Islet of Langerhans (tissue), 1 donor: ENCODE data around the gene ADAM30.

Experiments used
- FAIRE-seq: peaks from one replicate; lab custom pipeline; 2011; peaks lifted over from hg19 to GRCh38; lab: Jason Lieb, UNC

The ADAM30 gene

DNA sequence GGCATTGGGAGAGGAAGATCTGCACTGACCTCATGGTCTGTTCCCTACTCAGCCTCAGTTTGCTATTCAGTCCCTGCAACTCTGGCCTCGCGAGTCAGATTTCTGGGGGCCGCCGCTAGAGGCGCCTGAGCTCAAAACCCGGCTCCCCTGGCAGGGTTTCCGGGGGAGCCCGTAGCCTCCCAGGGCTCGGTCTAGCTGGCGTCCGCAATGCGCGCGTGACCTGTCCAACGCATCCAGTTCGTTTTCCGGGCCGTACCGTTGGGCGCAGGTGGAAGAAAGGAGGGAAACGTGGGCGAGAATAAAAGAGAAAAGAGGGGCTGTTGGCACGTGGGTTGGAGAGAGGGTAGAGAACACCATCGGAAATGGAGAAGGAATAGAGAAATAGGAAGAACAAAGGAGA lies at the start of gene ADAM30:
ADAM30 (minus strand) TSS at position 213 of the 400 bp plus-strand sequence; CDS start at position 34, 179 bp downstream.
- FAIRE-seq, result no peak

DNA sequence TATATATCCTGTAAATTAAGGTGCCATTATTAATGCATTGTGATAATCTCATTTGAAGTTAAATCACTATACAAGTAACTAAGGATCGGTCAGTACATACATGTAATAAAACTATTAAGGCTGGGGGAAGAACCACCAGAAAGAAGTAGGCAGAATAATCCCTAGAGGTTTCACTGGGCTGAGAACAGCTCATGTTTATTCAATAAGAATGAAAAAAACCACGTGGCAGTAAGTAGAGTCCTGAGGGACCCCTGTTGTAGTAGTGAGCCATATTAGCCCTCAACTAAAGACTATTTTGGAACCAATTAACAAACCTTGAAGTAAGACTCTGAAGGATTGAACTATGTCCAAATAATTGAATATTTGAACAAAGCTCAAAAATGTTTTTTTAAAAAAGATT lies 46.9 kb upstream of the ADAM30 start:
- FAIRE-seq, result no peak

DNA sequence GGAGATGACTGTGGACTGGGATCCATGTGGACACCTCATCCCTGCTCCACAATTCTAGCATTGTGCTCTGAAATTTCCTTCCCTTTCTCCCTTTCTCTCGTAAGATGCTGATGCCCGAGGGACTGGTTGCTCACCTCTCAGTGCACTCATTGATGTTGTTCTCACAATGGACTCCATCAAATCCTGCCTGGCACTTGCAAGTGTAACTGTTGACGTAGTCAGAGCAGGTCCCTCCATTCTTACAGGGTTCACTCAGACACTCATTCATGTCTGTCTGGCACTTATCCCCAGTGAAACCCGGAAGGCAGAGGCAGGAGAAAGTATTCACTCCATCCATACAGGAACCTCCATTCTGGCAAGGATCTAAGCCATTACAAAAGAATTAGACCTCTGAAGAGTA lies 45.1 kb upstream of the ADAM30 start:
- FAIRE-seq, result no peak

DNA sequence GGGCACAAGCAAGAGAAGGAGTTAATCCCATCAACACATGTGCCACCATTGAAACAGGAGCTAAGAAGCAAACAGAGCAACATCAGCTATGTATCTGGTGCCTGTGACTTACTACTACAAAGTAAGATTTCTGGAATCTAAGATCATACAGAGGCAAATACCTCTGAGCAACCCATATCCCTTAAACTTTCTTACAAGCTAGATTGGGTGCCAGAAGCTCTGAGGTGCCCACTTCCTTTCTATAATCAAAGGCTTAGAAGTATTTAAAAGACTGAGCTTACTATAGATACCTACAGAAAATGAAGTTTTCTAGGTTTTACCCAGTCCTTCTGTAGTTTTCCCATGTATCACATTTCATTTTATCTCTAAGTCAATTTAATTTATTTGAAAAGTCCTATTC lies 44.4 kb upstream of the ADAM30 start:
- no peak for FAIRE-seq

DNA sequence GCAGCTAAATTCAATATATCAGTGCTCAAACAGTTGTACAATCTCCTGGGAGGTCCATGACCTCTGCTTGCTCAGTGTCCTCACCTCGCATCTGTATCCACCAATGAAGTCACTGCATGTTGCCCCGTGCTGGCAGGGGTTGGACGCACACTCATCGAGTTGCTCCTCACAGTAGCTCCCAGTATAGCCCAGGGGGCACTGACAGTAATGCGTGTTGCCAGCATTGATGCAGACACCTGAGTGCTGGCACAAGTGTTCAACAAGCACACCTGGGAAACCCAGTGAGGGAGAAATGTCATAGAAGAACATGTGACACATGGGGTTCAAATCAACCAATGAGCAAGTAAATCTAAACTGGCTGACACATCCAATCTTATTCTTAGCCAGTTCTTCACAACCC lies 40.9 kb upstream of the ADAM30 start:
- no peak for FAIRE-seq

DNA sequence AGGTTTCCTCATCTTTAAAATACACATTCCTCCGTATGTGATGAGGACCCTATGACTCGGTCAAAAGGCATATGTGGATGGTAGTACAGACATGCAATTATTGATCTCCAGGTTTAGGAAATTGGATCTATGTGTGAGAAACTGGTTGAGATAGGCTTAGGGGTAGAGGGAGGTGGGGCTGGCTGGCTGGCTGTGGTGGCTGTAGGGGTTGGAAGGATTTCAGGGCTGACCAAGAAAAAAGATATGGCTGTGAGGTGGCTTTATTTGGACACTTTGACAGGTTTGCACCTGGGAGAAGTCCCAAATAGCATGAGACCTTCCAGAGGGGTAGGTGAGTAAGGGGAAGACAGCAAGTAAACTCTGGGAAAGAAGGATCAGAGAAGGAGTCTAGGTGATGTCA lies 39.6 kb upstream of the ADAM30 start:
- FAIRE-seq, result no peak

DNA sequence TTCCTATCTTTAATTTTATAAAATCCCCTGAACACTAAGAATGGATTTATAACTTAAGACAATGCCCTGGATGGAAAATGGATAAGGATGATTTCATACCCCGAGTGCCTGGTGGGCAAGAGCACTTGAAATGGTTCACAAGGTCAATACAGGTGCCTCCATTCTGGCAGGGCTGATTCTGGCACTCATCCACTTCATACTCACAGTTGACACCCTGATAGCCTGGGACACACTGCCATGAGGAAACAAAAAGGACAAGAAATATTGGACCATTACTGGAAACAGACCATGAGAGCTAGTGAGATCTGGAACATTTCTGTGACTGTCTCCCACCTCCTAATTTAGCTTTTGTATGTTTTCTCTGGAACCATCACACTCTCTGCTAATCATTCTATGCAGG lies 39.1 kb upstream of the ADAM30 start:
- no peak for FAIRE-seq

DNA sequence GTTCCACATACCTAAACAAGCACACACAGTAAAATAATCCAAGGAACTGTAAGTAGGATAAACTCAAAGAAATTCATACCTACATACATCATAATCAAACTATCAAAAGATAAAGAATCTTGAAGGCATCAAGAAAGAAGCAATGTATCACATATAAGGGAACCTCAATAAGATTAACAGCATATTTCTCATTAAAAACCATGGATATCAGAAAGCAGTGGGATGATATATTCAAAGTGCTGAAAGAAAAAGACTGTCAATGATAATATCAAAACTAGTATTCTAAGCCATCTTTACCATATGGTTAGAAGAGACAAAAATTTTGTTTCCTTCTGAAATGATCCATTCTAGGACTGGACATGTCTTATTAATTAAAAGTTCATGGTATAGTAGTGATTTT lies 37.1 kb upstream of the ADAM30 start:
- no peak for FAIRE-seq

DNA sequence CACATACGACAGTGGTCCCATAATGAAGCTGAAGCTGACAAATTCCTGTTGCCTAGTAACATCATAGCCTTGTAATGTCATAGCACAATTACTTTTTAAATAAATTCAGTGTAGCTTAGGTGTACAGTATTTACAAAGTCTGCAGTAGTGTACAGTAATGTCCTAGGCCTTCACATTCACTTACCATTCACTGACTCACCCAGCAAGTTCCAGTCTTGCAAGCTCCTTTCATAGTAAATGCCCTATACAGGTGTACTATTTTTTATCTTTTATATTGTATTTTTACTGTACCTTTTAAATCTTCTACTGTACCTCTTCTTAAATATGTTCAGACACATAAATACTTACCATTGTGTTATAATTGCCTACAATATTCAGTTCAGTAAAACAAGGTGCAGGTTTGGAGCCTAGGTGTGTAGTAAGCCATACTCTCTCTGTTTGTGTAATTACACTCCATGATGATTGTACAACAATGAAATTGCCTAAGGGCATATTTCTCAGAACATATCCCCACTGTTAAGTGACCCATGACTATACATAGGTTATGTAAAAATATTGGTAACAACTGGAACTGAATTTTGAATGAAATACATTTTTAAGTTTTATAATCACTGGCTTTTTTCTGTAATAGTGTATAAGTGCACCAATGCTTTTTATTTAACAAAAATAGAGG lies 33.5 kb upstream of the ADAM30 start:
- FAIRE-seq, result peak; percentile 21

DNA sequence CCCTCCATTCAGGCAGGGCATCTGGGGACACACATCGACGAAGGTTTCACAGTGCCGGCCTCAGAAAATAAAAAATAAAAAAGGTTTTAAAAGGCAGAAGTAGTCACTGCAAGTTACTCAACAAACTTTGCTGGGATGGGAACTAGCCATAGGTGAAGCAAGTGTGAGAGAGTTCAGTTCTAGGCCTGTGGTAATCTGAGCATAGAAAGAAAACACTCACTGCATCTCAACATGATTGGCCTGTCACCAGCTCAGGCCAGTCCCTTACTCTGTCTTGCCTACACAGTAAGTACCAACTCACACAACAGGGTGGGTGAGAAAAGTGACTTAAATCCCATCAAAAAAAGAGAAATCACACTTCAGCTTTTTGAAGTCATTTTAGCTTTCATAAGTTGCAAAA lies 30.2 kb upstream of the ADAM30 start:
- FAIRE-seq, result no peak

DNA sequence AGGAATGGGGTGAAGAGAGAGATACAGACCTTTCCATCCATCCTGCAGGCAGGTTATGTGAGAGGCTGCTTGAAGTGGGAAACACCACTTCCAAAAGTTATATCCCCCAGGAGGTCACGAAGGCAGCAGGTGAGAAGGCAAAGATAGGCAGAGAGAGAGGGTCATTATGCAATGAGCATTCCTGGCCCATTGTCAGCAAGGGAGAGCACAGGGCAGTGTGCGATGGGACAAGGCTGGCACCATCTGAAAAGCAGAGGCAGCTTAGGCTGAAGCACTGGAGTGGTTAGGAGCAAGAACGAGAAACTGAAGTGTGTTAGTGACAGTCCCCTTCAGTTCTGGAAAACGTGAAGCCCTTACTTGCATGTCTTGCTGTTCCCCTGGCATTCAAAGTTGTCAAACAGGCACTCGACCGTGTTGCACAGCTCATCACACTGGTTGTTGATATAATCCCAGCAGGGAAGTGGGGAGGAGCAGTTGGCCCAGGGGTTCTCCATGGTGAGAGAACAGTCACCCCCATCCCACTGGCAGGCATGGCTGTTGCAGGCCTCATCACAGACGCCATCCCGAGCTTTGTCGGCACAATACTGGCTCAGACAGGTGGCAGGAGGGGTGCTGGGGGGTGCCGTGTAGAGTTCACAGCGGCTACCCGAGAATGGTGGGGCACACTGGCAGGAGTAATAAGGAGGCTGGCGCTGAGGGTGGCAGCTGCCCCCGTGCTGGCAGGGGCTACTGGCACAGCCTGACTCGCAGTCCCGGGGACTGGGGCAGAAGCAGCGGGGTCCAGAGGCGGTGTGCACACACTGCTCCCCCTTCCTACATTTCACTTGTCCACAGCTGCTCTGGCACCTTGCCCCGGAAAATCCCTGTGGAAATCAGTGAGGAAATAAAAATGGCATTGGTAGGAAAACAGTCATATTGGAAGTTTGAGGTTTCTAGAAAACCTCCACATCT lies 28.9 kb upstream of the ADAM30 start:
- no peak for FAIRE-seq

DNA sequence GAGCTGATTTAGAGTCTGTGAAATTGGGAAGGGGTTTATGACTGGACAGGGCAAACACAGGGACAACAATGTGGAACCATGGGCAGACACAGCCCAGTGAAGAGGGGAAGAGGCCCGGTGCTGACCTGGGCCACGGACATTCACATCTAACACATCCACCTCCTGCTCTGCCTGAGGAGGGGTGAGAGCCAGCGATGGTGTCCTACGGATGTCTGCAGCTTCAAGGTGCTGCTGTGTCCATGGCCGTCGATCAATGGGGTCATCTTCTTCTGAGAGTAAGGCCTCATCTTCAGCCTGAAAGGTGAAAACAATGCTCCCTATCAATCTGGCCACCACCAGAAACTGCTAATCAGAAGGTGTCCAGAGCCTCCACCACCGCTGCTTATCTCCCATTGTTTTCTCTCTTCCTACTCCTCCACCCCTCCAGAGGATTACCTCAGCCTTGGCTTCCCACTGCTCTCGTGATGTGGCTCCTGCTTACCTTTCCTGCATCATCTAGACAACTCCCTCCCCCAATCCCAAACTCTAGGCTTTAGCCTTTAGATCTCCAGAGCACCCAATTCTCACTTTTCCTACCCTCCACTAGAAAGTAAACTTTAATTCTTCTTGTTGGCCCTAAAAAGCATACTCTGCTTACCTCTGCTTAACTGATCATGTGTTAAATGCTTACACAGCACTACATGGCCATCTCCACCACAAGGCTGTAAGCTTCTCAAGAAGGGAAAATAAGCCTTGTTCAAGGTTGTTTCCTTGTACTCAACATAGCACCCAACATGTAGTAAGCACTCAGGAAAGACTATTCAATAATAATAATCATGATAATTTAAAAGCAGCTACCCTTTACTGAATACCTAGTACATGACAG lies 24.0 kb upstream of the ADAM30 start:
- FAIRE-seq, result no peak

DNA sequence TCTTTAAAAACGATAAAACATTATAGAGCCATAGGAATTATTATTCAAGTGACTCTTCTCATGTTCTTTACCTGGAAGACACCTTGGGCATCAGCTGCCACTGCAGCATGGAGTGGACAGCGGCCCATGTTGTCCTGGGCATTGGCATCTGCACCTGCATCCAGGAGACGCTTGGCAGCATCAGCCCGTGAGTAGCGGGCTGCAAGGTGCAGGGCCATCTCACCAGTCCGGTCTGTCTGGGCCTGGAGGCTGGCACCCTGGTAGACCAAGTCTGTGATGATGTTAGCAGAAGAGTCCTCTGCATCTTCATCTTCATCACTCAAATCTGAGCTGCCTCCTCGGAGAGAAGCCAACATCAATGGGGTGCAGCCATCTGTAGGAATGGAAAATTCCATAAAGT lies 22.9 kb upstream of the ADAM30 start:
- no peak for FAIRE-seq

DNA sequence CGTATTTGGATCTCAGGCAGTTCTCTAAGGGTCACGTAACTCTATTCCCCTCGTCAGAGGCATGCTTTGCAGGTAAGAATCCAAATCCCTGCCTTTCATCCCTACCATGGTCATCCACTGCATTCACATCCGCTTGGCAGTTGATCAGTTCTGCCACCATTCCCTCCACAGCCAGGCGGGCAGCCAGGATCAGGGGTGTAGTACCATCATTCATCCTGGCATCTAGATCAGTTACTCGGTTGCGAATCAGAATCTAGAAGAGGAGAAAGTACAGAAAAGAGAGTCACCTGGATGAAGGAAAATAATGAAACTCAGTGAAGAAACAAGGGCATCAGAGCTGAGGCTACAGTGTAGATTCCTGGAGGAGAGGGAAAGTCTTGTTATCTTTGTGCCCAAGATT lies 22.0 kb upstream of the ADAM30 start:
- no peak for FAIRE-seq

DNA sequence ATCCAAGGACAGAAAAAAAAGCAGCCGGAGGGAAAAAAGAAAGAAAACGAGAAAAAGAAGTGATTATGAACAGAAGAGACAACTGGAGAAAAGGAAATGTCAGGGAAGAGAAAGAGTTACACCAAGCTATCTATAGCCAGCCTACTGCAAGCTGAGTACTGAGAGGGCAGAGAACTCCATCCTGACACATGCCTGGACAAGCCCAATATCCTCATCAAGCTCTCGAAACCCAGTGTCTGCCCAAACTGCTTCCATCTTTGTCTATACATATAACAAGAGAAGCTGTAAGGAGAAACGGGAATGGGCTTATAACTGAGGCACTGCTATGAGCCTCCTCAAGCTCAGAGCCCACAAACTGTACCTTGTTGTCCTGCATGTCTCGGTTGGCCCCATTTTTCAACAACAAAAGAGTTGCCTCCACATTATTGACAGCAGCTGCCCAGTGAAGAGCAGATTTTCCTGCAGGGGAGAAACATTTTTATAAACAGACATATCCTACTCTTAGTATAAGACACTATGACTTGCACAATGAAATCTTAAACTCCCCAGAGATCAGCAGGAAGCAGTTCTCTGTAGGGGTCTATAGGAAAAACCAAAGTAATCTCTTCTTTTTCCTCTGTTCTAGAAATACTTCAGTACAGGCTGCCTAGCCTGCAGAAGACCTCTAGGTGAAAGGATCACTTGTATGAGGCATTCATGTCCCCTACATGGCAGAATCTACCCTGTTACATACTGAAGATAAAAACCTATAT lies 21.2 kb upstream of the ADAM30 start:
- FAIRE-seq, result no peak

DNA sequence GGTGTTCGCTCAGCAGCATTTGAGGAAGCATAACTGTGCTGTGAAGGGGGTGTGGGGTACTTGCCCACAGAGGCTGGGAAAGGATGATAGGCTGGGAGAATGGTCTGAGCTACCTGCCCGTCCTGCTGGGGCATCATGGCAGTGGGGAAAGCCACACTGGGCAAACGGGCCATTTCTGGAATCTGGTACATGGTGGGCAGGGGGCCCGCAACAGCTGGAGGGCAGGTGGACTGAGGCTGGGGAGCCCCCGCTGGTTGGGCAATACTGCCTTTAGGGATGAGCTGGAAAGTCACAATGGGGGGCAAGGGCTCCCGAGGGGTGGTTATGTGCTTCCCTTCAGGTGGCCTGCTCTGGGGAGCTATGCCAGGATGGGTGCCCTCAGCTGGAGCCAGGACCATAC lies 19.2 kb upstream of the ADAM30 start:
- no peak for FAIRE-seq

DNA sequence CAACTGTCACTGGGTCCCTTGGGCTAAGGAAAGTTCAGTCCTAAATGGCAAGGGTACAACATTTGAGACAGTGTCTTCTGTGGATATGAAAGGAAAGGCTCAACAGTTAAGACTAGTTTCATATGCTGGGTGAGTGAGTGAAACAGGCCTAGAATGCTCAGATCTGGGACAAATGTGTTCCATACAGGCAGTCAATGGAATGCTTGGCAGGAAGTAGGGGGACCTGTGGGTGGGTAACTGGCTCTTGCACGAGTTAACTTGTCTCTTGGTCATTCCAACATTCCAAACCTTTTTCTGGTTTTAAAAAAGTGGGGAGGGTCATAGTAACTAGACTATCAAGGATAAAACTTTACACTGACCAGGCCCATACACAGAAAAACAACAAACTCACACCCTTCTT lies 17.8 kb upstream of the ADAM30 start:
- no peak for FAIRE-seq

DNA sequence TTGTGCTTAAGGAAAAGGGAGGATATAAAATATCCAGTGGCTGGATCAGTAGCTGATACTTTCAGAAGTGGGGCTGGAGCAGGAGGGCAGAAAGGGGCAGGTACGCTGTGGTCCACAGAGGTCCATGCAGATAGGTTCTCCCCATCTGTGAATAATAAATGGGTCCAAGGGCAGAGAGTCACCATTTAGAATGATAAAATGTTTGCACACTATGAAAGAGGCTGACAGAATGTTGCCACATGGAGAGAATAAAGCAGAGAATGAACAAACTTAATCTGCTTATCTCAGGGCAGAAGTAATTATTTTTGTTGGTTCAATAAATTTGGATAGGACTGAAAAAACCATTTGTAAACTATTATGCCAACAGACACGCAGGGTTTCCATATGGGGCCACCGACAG lies 16.6 kb upstream of the ADAM30 start:
- no peak for FAIRE-seq

DNA sequence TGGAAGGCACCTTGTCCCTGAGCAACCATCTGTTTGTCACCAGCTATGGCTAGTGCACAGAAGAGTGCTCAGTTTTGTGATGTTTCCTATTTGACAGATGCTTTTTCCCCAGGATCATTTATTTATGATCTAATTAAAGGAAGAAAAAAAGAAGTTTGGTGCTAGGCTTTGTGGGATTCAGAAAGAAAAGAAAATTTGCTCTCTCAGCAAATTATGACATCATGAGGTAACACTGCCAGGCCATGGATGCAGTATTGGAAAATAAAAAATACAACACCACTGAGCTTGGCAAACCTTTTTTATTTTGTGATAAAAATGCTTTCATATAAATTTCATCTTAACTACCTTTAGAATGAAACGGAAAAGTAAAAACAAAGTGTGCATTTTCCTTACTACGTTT lies 15.5 kb upstream of the ADAM30 start:
- no peak for FAIRE-seq

DNA sequence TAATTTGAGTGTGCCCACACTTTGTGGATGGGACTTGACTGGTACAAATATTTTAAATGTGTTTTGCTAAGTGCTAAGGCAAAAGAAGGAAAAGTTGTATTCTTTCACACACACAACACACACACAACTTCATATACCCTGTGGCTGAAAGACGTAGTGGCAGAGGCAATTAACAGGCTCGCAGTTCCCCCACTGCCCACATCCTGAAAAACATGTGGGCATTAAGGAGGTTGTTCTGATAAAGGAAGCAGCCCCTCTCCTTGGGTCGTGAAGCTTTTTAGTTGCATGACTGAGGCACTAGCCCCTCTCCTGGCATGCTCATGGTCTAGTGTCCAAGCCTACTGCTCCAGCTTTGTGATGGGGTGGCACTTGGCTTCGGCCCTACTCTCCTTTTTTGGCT lies 14.3 kb upstream of the ADAM30 start:
- FAIRE-seq, result no peak

DNA sequence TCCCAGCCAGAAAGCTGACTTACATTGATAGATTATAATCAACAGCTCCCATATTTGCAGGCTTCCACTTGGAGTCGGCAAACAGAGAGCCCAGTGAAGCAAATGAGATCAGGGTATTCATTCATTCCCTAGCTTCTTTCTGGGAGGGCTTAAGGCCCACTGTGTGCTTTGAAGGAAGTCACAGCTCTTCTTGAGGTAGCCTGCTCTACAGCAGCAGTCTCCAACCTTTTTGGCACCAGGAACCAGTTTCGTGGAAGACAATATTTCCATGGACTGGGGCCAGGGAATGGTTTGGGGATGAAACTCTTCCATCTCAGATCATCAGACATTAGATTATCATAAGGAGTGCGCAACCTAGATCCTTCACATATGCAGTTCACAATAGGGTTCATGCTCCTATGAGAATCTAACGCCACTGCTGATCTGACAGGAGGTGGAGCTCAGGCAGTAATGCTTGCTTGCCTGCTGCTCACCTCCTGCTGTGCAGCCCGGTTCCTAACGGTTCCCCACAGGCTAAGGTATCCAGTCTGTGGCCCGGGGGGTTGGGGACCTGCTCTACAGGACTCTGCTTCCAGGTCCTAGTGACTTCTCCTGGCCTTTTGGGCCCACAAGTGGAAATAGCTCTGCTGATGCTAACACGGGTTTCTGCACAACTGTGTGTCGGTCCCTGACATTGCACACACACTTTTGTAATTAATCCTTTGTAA lies 13.7 kb upstream of the ADAM30 start:
- FAIRE-seq, result no peak
